ENCODE results near the gene HACD2. TPM values are rescaled to one million over a fixed set of nuclear protein-coding genes. Genes with fewer than 3 reads are reported as not detected.

The HACD2 gene
- polyA plus RNA-seq, 3 donors = 12.9 to 17.1 (median 15.1) TPM

- Histone ChIP-seq H3K27ac (ENCODE audit: low read depth in 1 of 2, low read length in 2 of 2) (no peak overlapping the region), H3K4me3 (replicated peaks in 1 of 3; ENCODE audit: low read depth in 2 of 3, low read length in 3 of 3) (no peak overlapping the region), H3K9me3 (replicated peaks in 1 of 2; ENCODE audit: control insufficient read depth in 1 of 2, insufficient read depth in 1 of 2, low read length in 2 of 2) (peaks cover 25% of the 10 kb centered on the region in 2 donors), H3K4me2 (replicated peaks; ENCODE audit: extremely low read depth, low read length, poor library complexity, severe bottlenecking) (no peak overlapping the region), H3K79me2 (ENCODE audit: insufficient read depth, low read length) (peaks cover 19% of the 10 kb centered on the region), H3K9ac (ENCODE audit: insufficient read depth, low read length, poor library complexity, severe bottlenecking) (no peak overlapping the region), H3K4me1 (ENCODE audit: control insufficient read depth in 1 of 2, insufficient read depth in 2 of 2, low read length in 2 of 2) (peaks cover 13 to 23% of the 10 kb centered on the region in 2 donors), H3K27me3 (ENCODE audit: control insufficient read depth in 2 of 2, insufficient read depth in 2 of 2, low read length in 2 of 2) (no peaks in the 10 kb centered on the region), H4K20me1 (ENCODE audit: insufficient read depth, low read length) (no peaks in the 10 kb centered on the region), H3K36me3 (replicated peaks in 1 of 2; ENCODE audit: control insufficient read depth in 1 of 2, insufficient read depth in 2 of 2, low read length in 2 of 2) (peaks cover 0 to 21% of the 10 kb centered on the region in 2 donors), H2AFZ (ENCODE audit: insufficient read depth, low read depth, low read length, poor library complexity, severe bottlenecking) (no peak overlapping the region)
- Mint-ChIP-seq H3K36me3 (peaks cover 24 to 38% of the 10 kb centered on the region in 2 donors), H3K4me3 (no peak overlapping the region), H3K9me3 (peaks cover 24 to 41% (median 32%) of the 10 kb centered on the region in 7 donors), H3K4me1 (peaks cover 18% of the 10 kb centered on the region), H3K27me3 (ENCODE audit: low read depth in 3 of 3) (peaks cover 0 to 1% (median 0%) of the 10 kb centered on the region in 3 donors), H3K27ac (no peak overlapping the region)
- no peak for DNase-seq
- WGBS (ENCODE audit: insufficient coverage) = 100% methylated on average over 2 of the region's 2 CpGs
- intact Hi-C loops (cut with micrococcal nuclease) = loop anchor here in 1 of 2 donors (10.0 kb wide), 1 partner anchor 1203 kb away; the partner anchor contains the start of genes FAM162A and MIX23
- TF ChIP-seq CTCF (IDR thresholded peaks at IDR 0.05) = no peak
Measured at GRCh38 chr3:123587401-123587800, 2.5 kb upstream of the HACD2 start.

- no peak overlapping the region for H3K9ac ChIP-seq (ENCODE audit: insufficient read depth, low read length, poor library complexity, severe bottlenecking)
- H3K4me1 ChIP-seq (ENCODE audit: control insufficient read depth in 1 of 2, insufficient read depth in 2 of 2, low read length in 2 of 2) = peaks cover 13 to 23% of the 10 kb centered on the region in 2 donors
- Mint-ChIP-seq H3K36me3 (peaks cover 24 to 38% of the 10 kb centered on the region in 2 donors), H3K9me3 (peaks cover 24 to 37% (median 30%) of the 10 kb centered on the region in 7 donors), H3K4me3 (no peak overlapping the region), H3K4me1 (peaks cover 19% of the 10 kb centered on the region), H3K27me3 (ENCODE audit: low read depth in 3 of 3) (peaks cover 0 to 1% (median 0%) of the 10 kb centered on the region in 3 donors), H3K27ac (no peak overlapping the region)
- intact Hi-C loops (cut with micrococcal nuclease) = loop anchor here in 1 of 2 donors (10.0 kb wide), 1 partner anchor 1202 kb away; the partner anchor contains the start of genes FAM162A and MIX23
- WGBS (ENCODE audit: insufficient coverage) = no CpG with 5 or more reads among the region's 2 CpGs
- H3K9me3 ChIP-seq (replicated peaks in 1 of 2; ENCODE audit: control insufficient read depth in 1 of 2, insufficient read depth in 1 of 2, low read length in 2 of 2) = peaks cover 22 to 25% of the 10 kb centered on the region in 2 donors
- no peak overlapping the region for H2AFZ ChIP-seq (ENCODE audit: insufficient read depth, low read depth, low read length, poor library complexity, severe bottlenecking)
- TF ChIP-seq CTCF (IDR thresholded peaks at IDR 0.05) = no peak
- H4K20me1 ChIP-seq (ENCODE audit: insufficient read depth, low read length) = no peaks in the 10 kb centered on the region
- no peak overlapping the region for H3K27ac ChIP-seq (ENCODE audit: low read depth in 1 of 2, low read length in 2 of 2)
- peaks cover 19% of the 10 kb centered on the region for H3K79me2 ChIP-seq (ENCODE audit: insufficient read depth, low read length)
- no peak for DNase-seq
- H3K4me3 ChIP-seq (replicated peaks in 1 of 3; ENCODE audit: low read depth in 2 of 3, low read length in 3 of 3) = no peak overlapping the region
- no peak overlapping the region for H3K4me2 ChIP-seq (replicated peaks; ENCODE audit: extremely low read depth, low read length, poor library complexity, severe bottlenecking)
- no peaks in the 10 kb centered on the region for H3K27me3 ChIP-seq (ENCODE audit: control insufficient read depth in 2 of 2, insufficient read depth in 2 of 2, low read length in 2 of 2)
- peaks cover 0 to 19% of the 10 kb centered on the region in 2 donors for H3K36me3 ChIP-seq (replicated peaks in 1 of 2; ENCODE audit: control insufficient read depth in 1 of 2, insufficient read depth in 2 of 2, low read length in 2 of 2)
Measured at GRCh38 chr3:123586968-123587367, 2.1 kb upstream of the HACD2 start.

Data from CD14-positive monocyte (primary cell).